ENCODE results near the gene RABGAP1L.

Gene RABGAP1L

GRCh38 chr1:174189428-174190062, 30.2 kb downstream of the RABGAP1L start:
- TF ChIP-seq CTCF (IDR thresholded peaks at IDR 0.05; ENCODE audit: insufficient read depth, low read depth, low read length, missing control alignments): no peak
- no peak overlapping the region for H3K4me3 ChIP-seq (ENCODE audit: low read length)
- DNase-seq (ENCODE audit: low read depth): no peak

- DNase-seq (ENCODE audit: low read depth): no peak
- TF ChIP-seq CTCF (IDR thresholded peaks at IDR 0.05; ENCODE audit: insufficient read depth, low read depth, low read length, missing control alignments): no peak
- H3K4me3 ChIP-seq (ENCODE audit: low read length): no peak overlapping the region
Measured at GRCh38 chr1:174190691-174191199, 31.4 kb downstream of the RABGAP1L start.

GRCh38 chr1:174191349-174191862, 32.1 kb downstream of the RABGAP1L start:
- TF ChIP-seq CTCF (IDR thresholded peaks at IDR 0.05; ENCODE audit: insufficient read depth, low read depth, low read length, missing control alignments): no peak
- DNase-seq (ENCODE audit: low read depth): peak; percentile 5
- H3K4me3 ChIP-seq (ENCODE audit: low read length): no peak overlapping the region

- DNase-seq (ENCODE audit: low read depth): no peak
- H3K4me3 ChIP-seq (ENCODE audit: low read length): no peak overlapping the region
- no peak for TF ChIP-seq CTCF (IDR thresholded peaks at IDR 0.05; ENCODE audit: insufficient read depth, low read depth, low read length, missing control alignments)
Measured at GRCh38 chr1:174194461-174194860, 35.1 kb downstream of the RABGAP1L start.

- no peak for TF ChIP-seq CTCF (IDR thresholded peaks at IDR 0.05; ENCODE audit: insufficient read depth, low read depth, low read length, missing control alignments)
- no peak for DNase-seq (ENCODE audit: low read depth)
- H3K4me3 ChIP-seq (ENCODE audit: low read length): no peak overlapping the region
Measured at GRCh38 chr1:174197088-174197487, 37.8 kb downstream of the RABGAP1L start.

- no peak for DNase-seq (ENCODE audit: low read depth)
- no peak overlapping the region for H3K4me3 ChIP-seq (ENCODE audit: low read length)
- no peak for TF ChIP-seq CTCF (IDR thresholded peaks at IDR 0.05; ENCODE audit: insufficient read depth, low read depth, low read length, missing control alignments)
Measured at GRCh38 chr1:174197547-174197946, 38.2 kb downstream of the RABGAP1L start.

- H3K4me3 ChIP-seq (ENCODE audit: low read length): no peak overlapping the region
- no peak for TF ChIP-seq CTCF (IDR thresholded peaks at IDR 0.05; ENCODE audit: insufficient read depth, low read depth, low read length, missing control alignments)
Measured at GRCh38 chr1:174198202-174198601, 38.9 kb downstream of the RABGAP1L start.

More at GRCh38 chr1:174198202-174198601, 38.9 kb downstream of the RABGAP1L start:
- no peak for DNase-seq (ENCODE audit: low read depth)
